Ovary (tissue), 3 donors: Measurements from ENCODE around the gene SYNDIG1.

Source experiments
- CTCF ChIP-seq, 3 donors: fragments of 450-650 bp in 2 of 3; fragments of 200-600 bp in 1 of 3; IDR thresholded peaks; one replicate each; pipeline versions ENCODE4 v1.5.1 to v1.8.0; 2016 to 2022; ENCODE audit warnings: antibody characterized with exemption in 3 of 3, mild to moderate bottlenecking in 1 of 3
- EP300 ChIP-seq: sonication (generic); formaldehyde crosslinking; IDR thresholded peaks from one replicate; pipeline ENCODE4 v1.6.1; 2017; ENCODE audit warnings: antibody characterized with exemption
- POLR2A ChIP-seq: fragments of 450-650 bp; IDR thresholded peaks from one replicate; pipeline ENCODE4 v1.6.1; 2017; ENCODE audit warnings: antibody characterized with exemption, mild to moderate bottlenecking, moderate library complexity
- donor health status: DM: no; HTN: no; CAD: no.

DNA sequence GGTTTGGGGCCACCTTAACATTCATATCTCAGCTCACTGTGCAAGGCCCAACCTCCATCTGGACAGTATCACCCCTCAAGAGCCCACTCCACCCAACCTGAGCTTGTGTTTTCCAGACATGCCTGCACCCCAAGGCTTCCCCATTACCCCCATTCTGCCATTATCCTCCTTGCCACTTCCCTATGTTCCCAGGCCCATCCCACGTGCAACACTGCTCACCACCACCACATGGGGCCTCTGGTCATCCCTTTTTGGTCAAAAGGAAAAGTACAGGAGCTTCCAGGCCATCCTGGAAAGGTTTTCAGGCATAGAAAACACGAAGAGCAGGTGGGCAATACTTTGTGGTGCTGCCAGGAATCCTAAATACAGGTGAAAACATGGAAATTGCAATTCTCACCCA lies 140.3 kb downstream of the SYNDIG1 start:
- TF ChIP-seq CTCF (IDR thresholded peaks at IDR 0.05) (no peak), POLR2A (no peak), EP300 (no peak)
